HCT116 (cell line): Measurements from ENCODE around the gene TIAM1. TPM values are rescaled to one million over a fixed set of nuclear protein-coding genes. Genes with fewer than 3 reads are reported as not detected.

Source experiments
- ATAC-seq: fragments of 200-7000 bp; cut with Tn5 transposase; 2 replicates; pipeline ENCODE4 v1.9.1; 2020; ENCODE audit warnings: mild to moderate bottlenecking, moderate library complexity
- BruUV-seq: library from RNA; stranded (reverse); fragments of 400-500 nt; replicated peaks from 2 replicates; lab custom pipeline; 2021; lab: Mats Ljungman, UMichigan
- CTCF ChIA-PET: fragments of 300-600 bp; sonication (Branson Sonifier 250); formaldehyde crosslinking; loops from one replicate; lab custom pipeline; 2021; ENCODE audit warnings: antibody characterized with exemption; lab: Charles Lee
- POLR2A ChIA-PET: fragments of 300-600, 350-600 bp; sonication (Branson Sonifier 250); formaldehyde crosslinking; loops from one replicate; lab custom pipeline; 2021; ENCODE audit warnings: antibody characterized with exemption; lab: Charles Lee
- RAD21 ChIA-PET, 2 experiments: fragments of 300-600 bp; sonication (Branson Sonifier 250); formaldehyde crosslinking; loops; one replicate each; lab custom pipeline; 2023; ENCODE audit warnings: low total read pairs in 2 of 2; ENCODE audit not compliant: uncharacterized antibody in 2 of 2, unreplicated experiment in 2 of 2, low non-redundant PET in 1 of 2; lab: Charles Lee
- DNase-seq: peaks from one replicate; pipeline ENCODE4 v3.0.0-alpha.2; 2010; ENCODE audit warnings: low read depth, low spot score
- H2AFZ ChIP-seq: fragments of 200-600 bp; shearing (Covaris generic), sonication (generic); 2 replicates; pipeline ENCODE4 v1.6.1; 2017; ENCODE audit warnings: low read depth, mixed run types, mixed read lengths, antibody characterized with exemption, low read length; ENCODE audit not compliant: poor library complexity, severe bottlenecking
- H3K27ac ChIP-seq: 2 replicates; pipeline ENCODE4 v1.5.1; 2012; ENCODE audit warnings: low read depth, low read length
- H3K27me3 ChIP-seq: fragments of 200-600 bp; sonication (generic); 2 replicates; pipeline ENCODE4 v1.6.1; 2016; ENCODE audit warnings: mixed run types, low read length, mixed read lengths; ENCODE audit not compliant: insufficient read depth
- H3K36me3 ChIP-seq, 2 experiments: fragments of 200-500 bp in 1 of 2; fragments of 200-600 bp in 1 of 2; sonication (Bioruptor generic) in 1 of 2; sonication (generic) in 1 of 2; 2 replicates each; pipeline versions ENCODE4 v1.5.1 to v1.6.1; 2014 to 2016; ENCODE audit warnings: low read length in 2 of 2, inconsistent platforms in 1 of 2, mixed read lengths in 1 of 2, mixed run types in 1 of 2; ENCODE audit not compliant: insufficient read depth in 2 of 2, control insufficient read depth in 1 of 2
- H3K4me1 ChIP-seq, 2 experiments: fragments of 200-600 bp in 1 of 2; sonication (generic) in 1 of 2; 2 replicates each; pipeline versions ENCODE4 v1.5.1 to v1.6.1; 2012 to 2017; ENCODE audit warnings: low read length in 2 of 2, inconsistent platforms in 1 of 2, mild to moderate bottlenecking in 1 of 2, mixed read lengths in 1 of 2, mixed run types in 1 of 2, moderate library complexity in 1 of 2; ENCODE audit not compliant: insufficient read depth in 2 of 2, control insufficient read depth in 1 of 2
- H3K4me2 ChIP-seq: fragments of 200-600 bp; sonication (generic); 2 replicates; pipeline ENCODE4 v1.6.1; 2017; ENCODE audit warnings: mixed run types, low read length, mixed read lengths
- H3K4me3 ChIP-seq, 2 experiments: fragments of 200-600 bp in 1 of 2; sonication (generic) in 1 of 2; replicated peaks in 1 of 2; 2 replicates each; pipeline ENCODE4 v1.5.1; 2011 to 2016; ENCODE audit warnings: low read length in 2 of 2, control low read depth in 1 of 2, low read depth in 1 of 2, mild to moderate bottlenecking in 1 of 2, mixed read lengths in 1 of 2, mixed run types in 1 of 2
- H3K79me2 ChIP-seq: fragments of 200-600 bp; sonication (generic); 2 replicates; pipeline ENCODE4 v1.6.1; 2017; ENCODE audit warnings: mild to moderate bottlenecking, mixed run types, low read length, moderate library complexity, mixed read lengths; ENCODE audit not compliant: insufficient read depth
- H3K9ac ChIP-seq: fragments of 200-600 bp; sonication (generic); 2 replicates; pipeline ENCODE4 v1.6.1; 2016; ENCODE audit warnings: low read length, mixed read lengths
- H3K9me2 ChIP-seq: fragments of 200-600 bp; sonication (generic), shearing (Covaris generic); 2 replicates; pipeline ENCODE4 v1.6.1; 2017; ENCODE audit warnings: mixed run types, mild to moderate bottlenecking, moderate library complexity; ENCODE audit not compliant: insufficient read depth
- H3K9me3 ChIP-seq, 2 experiments: fragments of 200-500 bp in 1 of 2; fragments of 200-600 bp in 1 of 2; sonication (Bioruptor generic) in 1 of 2; sonication (generic) in 1 of 2; 2 replicates each; pipeline ENCODE4 v1.6.1; 2014 to 2017; ENCODE audit warnings: low read length in 2 of 2, mixed read lengths in 2 of 2, inconsistent platforms in 1 of 2, low read depth in 1 of 2, mild to moderate bottlenecking in 1 of 2, mixed run types in 1 of 2, moderate library complexity in 1 of 2; ENCODE audit not compliant: control insufficient read depth in 1 of 2, insufficient read depth in 1 of 2
- H4K20me1 ChIP-seq: fragments of 200-600 bp; sonication (generic), shearing (Covaris generic); 2 replicates; pipeline ENCODE4 v1.6.1; 2017; ENCODE audit warnings: mixed run types, mild to moderate bottlenecking, moderate library complexity; ENCODE audit not compliant: insufficient read depth
- CBX3 ChIP-seq: IDR thresholded peaks from 2 replicates; pipeline ENCODE4 v1.6.1; 2012; ENCODE audit warnings: low read depth
- CEBPB ChIP-seq: IDR thresholded peaks from 2 replicates; pipeline ENCODE4 v1.6.1; 2012; ENCODE audit warnings: low read depth
- CTCF ChIP-seq, 3 experiments: fragments of 200-600 bp in 1 of 3; sonication (generic) in 1 of 3; IDR thresholded peaks in 2 of 3; conservative IDR thresholded peaks in 1 of 3; 2 replicates each; pipeline ENCODE4 v1.5.1; 2012 to 2017; ENCODE audit warnings: low read depth in 2 of 3, low read length in 2 of 3, antibody characterized with exemption in 1 of 3, borderline replicate concordance in 1 of 3, control low read depth in 1 of 3, mild to moderate bottlenecking in 1 of 3, mixed read lengths in 1 of 3, mixed run types in 1 of 3, moderate library complexity in 1 of 3; ENCODE audit not compliant: insufficient read depth in 1 of 3
- ELF1 ChIP-seq: IDR thresholded peaks from 2 replicates; pipeline ENCODE4 v1.6.1; 2012; ENCODE audit warnings: low read depth, borderline replicate concordance
- EZH2 ChIP-seq: fragments of 200-600 bp; sonication (generic); IDR thresholded peaks from 2 replicates; pipeline ENCODE4 v1.6.1; 2017; ENCODE audit warnings: antibody characterized with exemption, mixed run types
- FOSL1 ChIP-seq: IDR thresholded peaks from 2 replicates; pipeline ENCODE4 v1.6.1; 2012; ENCODE audit warnings: low read depth
- JUND ChIP-seq: IDR thresholded peaks from 2 replicates; pipeline ENCODE4 v1.6.1; 2012
- POLR2A ChIP-seq: IDR thresholded peaks from 2 replicates; pipeline ENCODE4 v1.7.0; 2011; ENCODE audit warnings: borderline replicate concordance; ENCODE audit not compliant: insufficient read depth, insufficient read length; ENCODE audit errors: extremely low read depth
- POLR2AphosphoS5 ChIP-seq: IDR thresholded peaks from 2 replicates; pipeline ENCODE4 v1.6.1; 2011; ENCODE audit warnings: mild to moderate bottlenecking, low read depth, low read length, moderate library complexity
- RAD21 ChIP-seq: IDR thresholded peaks from 2 replicates; pipeline ENCODE4 v1.6.1; 2012; ENCODE audit warnings: low read depth, mild to moderate bottlenecking
- REST ChIP-seq: IDR thresholded peaks from 2 replicates; pipeline ENCODE4 v1.6.1; 2012; ENCODE audit warnings: low read depth
- SIN3A ChIP-seq: IDR thresholded peaks from 2 replicates; pipeline ENCODE4 v1.6.1; 2012; ENCODE audit warnings: low read depth
- SP1 ChIP-seq: IDR thresholded peaks from 2 replicates; pipeline ENCODE4 v1.6.1; 2012; ENCODE audit warnings: low read depth
- SRF ChIP-seq: IDR thresholded peaks from 2 replicates; pipeline ENCODE4 v1.6.1; 2012; ENCODE audit warnings: low read depth
- TCF7L2 ChIP-seq: IDR thresholded peaks from 2 replicates; pipeline ENCODE4 v1.7.0; 2011; ENCODE audit warnings: borderline replicate concordance, inconsistent platforms; ENCODE audit not compliant: insufficient read depth, insufficient read length; ENCODE audit errors: extremely low read depth
- YY1 ChIP-seq: IDR thresholded peaks from 2 replicates; pipeline ENCODE4 v1.6.1; 2011; ENCODE audit warnings: low read length, low read depth, moderate library complexity, mild to moderate bottlenecking; ENCODE audit not compliant: insufficient replicate concordance; ENCODE audit errors: extremely low read depth
- ZFX ChIP-seq: fragments of 450-650 bp; IDR thresholded peaks from 2 replicates; pipeline ENCODE4 v1.6.1; 2017
- intact Hi-C: fragments of 100-400 bp; cut with micrococcal nuclease; formaldehyde crosslinking; loops from 2 replicates; pipeline ENCODE4 v1.10.0; 2022
- total RNA-seq: library from RNA; stranded (reverse); gene quantifications from one replicate; pipeline ENCODE4 v1.2.1, GENCODE V29; 2021; ENCODE audit not compliant: unreplicated experiment
- TF ChIP-seq, protein P1 (sequence below): IDR thresholded peaks from 2 replicates; pipeline ENCODE4 v1.6.1; 2011; ENCODE audit warnings: mild to moderate bottlenecking, low read length, moderate library complexity; ENCODE audit not compliant: insufficient replicate concordance; ENCODE audit errors: extremely low read depth
- TF ChIP-seq, protein P2 (sequence below): IDR thresholded peaks from 2 replicates; pipeline ENCODE4 v1.6.1; 2012

TIAM1 gene
- total RNA-seq, 1 experiment from 2014 or later, result 47.8 TPM

DNA sequence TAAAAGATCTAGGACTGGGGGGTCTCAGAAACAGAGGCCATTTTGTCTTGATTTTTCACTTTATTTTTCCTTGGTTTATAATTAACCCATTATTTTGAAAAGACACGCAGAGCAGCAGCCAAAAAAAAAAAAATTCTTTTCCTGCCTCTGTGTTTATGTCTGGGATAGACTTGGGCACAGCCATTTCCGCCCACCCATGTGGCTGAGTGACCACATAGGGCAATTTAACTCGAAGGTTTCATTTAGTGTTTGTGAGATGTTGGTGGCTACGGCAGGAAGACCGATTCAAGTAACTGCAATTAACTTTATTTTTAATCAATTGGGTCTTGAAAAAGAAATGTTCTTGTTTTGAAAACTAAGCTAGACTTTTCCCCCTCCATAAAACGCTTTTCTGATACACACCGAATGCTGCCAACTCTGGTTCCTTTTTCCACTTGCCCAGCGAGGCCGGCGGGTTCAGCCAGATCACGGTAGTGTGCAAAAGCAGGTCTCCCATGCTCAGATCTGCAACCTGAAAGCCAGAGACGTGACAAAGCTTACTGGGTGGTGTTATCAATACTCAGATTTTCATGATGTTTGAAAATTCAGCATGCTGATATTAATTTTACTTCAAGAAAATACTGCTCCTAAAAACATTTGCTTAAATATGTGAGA, 208.4 kb downstream of the TIAM1 start:
- ATAC-seq (no peak), DNase-seq (no peak)
- BruUV-seq, result no TSS peak
- no peaks in the 10 kb centered on the region for H3K9me2 ChIP-seq
- no peak overlapping the region for H2AFZ ChIP-seq
- intact Hi-C loops, result no loop called here
- H3K4me2 ChIP-seq, result no peak overlapping the region
- CTCF ChIA-PET, result no interaction called here
- H3K27ac ChIP-seq, result no peak overlapping the region
- TF ChIP-seq CEBPB (no peak), CTCF (IDR thresholded peaks at IDR 0.05 in 2 of 3, conservative IDR thresholded peaks at IDR 0.05 in 1 of 3; ENCODE audit: borderline replicate concordance in 1 of 3, insufficient read depth in 1 of 3, low read depth in 2 of 3, low read length in 2 of 3) (no peak), POLR2AphosphoS5 (no peak), TCF7L2 (no peak), JUND (no peak), SRF (no peak), FOSL1 (no peak), EZH2 (no peak), ZFX (no peak), ELF1 (no peak), YY1 (no peak), SP1 (no peak), SIN3A (no peak), REST (no peak), CBX3 (no peak), POLR2A (no peak), RAD21 (no peak)
- TF ChIP-seq, protein P1, sequence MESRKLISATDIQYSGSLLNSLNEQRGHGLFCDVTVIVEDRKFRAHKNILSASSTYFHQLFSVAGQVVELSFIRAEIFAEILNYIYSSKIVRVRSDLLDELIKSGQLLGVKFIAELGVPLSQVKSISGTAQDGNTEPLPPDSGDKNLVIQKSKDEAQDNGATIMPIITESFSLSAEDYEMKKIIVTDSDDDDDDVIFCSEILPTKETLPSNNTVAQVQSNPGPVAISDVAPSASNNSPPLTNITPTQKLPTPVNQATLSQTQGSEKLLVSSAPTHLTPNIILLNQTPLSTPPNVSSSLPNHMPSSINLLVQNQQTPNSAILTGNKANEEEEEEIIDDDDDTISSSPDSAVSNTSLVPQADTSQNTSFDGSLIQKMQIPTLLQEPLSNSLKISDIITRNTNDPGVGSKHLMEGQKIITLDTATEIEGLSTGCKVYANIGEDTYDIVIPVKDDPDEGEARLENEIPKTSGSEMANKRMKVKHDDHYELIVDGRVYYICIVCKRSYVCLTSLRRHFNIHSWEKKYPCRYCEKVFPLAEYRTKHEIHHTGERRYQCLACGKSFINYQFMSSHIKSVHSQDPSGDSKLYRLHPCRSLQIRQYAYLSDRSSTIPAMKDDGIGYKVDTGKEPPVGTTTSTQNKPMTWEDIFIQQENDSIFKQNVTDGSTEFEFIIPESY, result no peak
- TF ChIP-seq, protein P2, sequence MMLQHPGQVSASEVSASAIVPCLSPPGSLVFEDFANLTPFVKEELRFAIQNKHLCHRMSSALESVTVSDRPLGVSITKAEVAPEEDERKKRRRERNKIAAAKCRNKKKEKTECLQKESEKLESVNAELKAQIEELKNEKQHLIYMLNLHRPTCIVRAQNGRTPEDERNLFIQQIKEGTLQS, result no peak
- H3K27me3 ChIP-seq, result no peaks in the 10 kb centered on the region
- no peaks in the 10 kb centered on the region for H3K79me2 ChIP-seq
- no peaks in the 10 kb centered on the region for H3K4me1 ChIP-seq
- RAD21 ChIA-PET, result no interaction called here
- H3K36me3 ChIP-seq, result peaks cover 0 to 2% of the 10 kb centered on the region in 2 experiments; a peak in 1 of 4 replicates
- H3K9me3 ChIP-seq, result no peaks in the 10 kb centered on the region
- no peaks in the 10 kb centered on the region for H4K20me1 ChIP-seq
- H3K9ac ChIP-seq, result no peak overlapping the region
- no peak overlapping the region for H3K4me3 ChIP-seq
- POLR2A ChIA-PET, result no interaction called here
